GM23248 (cell line): ENCODE data around the gene FADD. TPM values are rescaled to one million over a fixed set of nuclear protein-coding genes. Genes with fewer than 3 reads are reported as not detected.

Source experiments
- DNase-seq: peaks from one replicate; pipeline ENCODE4 v3.0.0-alpha.2; 2015
- H2AFZ ChIP-seq: fragments of 200-600 bp; sonication (generic); 2 replicates; pipeline ENCODE4 v1.6.1; 2016; ENCODE audit warnings: antibody characterized with exemption
- H3F3A ChIP-seq: fragments of 200-600 bp; sonication (generic); 2 replicates; pipeline ENCODE4 v1.6.1; 2016; ENCODE audit warnings: mild to moderate bottlenecking, antibody characterized with exemption, mixed run types; ENCODE audit not compliant: insufficient read depth
- H3K27ac ChIP-seq: fragments of 200-600 bp; sonication (generic); 2 replicates; pipeline ENCODE4 v1.5.1; 2016; ENCODE audit warnings: mild to moderate bottlenecking
- H3K27me3 ChIP-seq: fragments of 200-600 bp; sonication (generic); replicated peaks from 2 replicates; pipeline ENCODE4 v1.6.1; 2016; ENCODE audit warnings: mild to moderate bottlenecking; ENCODE audit not compliant: insufficient read depth
- H3K36me3 ChIP-seq: fragments of 200-600 bp; sonication (generic); 2 replicates; pipeline ENCODE4 v1.6.1; 2016; ENCODE audit warnings: low read depth, mild to moderate bottlenecking
- H3K4me1 ChIP-seq: fragments of 200-600 bp; sonication (generic); 2 replicates; pipeline ENCODE4 v1.6.1; 2016; ENCODE audit warnings: mild to moderate bottlenecking; ENCODE audit not compliant: insufficient read depth
- H3K4me2 ChIP-seq: fragments of 200-600 bp; sonication (generic); one replicate; pipeline ENCODE4 v1.6.1; 2016; ENCODE audit warnings: mild to moderate bottlenecking; ENCODE audit not compliant: unreplicated experiment
- H3K4me3 ChIP-seq: fragments of 200-600 bp; sonication (generic); 2 replicates; pipeline ENCODE4 v1.5.1; 2016; ENCODE audit warnings: mild to moderate bottlenecking
- H3K79me2 ChIP-seq: fragments of 200-600 bp; sonication (generic); 2 replicates; pipeline ENCODE4 v1.6.1; 2016; ENCODE audit warnings: mild to moderate bottlenecking; ENCODE audit not compliant: insufficient read depth
- H3K9ac ChIP-seq: fragments of 200-600 bp; sonication (generic); 2 replicates; pipeline ENCODE4 v1.6.1; 2016; ENCODE audit warnings: mild to moderate bottlenecking
- H3K9me2 ChIP-seq: fragments of 200-600 bp; sonication (generic); 2 replicates; pipeline ENCODE4 v1.6.1; 2016; ENCODE audit warnings: mixed run types, mild to moderate bottlenecking, moderate library complexity; ENCODE audit not compliant: insufficient read depth
- H3K9me3 ChIP-seq: fragments of 200-600 bp; sonication (generic); one replicate; pipeline ENCODE4 v1.6.1; 2017; ENCODE audit warnings: low read depth
- H4K20me1 ChIP-seq: fragments of 200-600 bp; sonication (generic); 2 replicates; pipeline ENCODE4 v1.6.0; 2016; ENCODE audit not compliant: insufficient read depth
- EZH2 ChIP-seq: fragments of 200-600 bp; sonication (generic); IDR thresholded peaks from 2 replicates; pipeline ENCODE4 v1.6.1; 2018; ENCODE audit warnings: antibody characterized with exemption, mild to moderate bottlenecking; ENCODE audit not compliant: insufficient read depth, poor library complexity, severe bottlenecking
- EZH2phosphoT487 ChIP-seq: fragments of 200-600 bp; sonication (generic); IDR thresholded peaks from 2 replicates; pipeline ENCODE4 v1.6.1; 2018; ENCODE audit warnings: antibody characterized with exemption, moderate library complexity, mild to moderate bottlenecking, low read depth; ENCODE audit not compliant: insufficient read depth
- WGBS, 2 experiments: methylation state at CpG; one replicate each; pipeline ENCODE4 v1.1.6; 2015 to 2017; ENCODE audit warnings: low lambda C conversion rate in 2 of 2, low coverage in 1 of 2; ENCODE audit errors: missing lambda C conversion rate in 2 of 2; 5-methylcytosine and 5-hydroxymethylcytosine counted together
- in situ Hi-C: fragments of 300-500 bp; cut with MboI; formaldehyde crosslinking; loops from 2 replicates; pipeline ENCODE4 v1.15.0; 2020
- polyA plus RNA-seq: library from polyadenylated mRNA; unstranded; fragments of >200 nt; fragmentation: Nextera tagmentation; extraction: Ambion mirVana; gene quantifications from 2 replicates; pipeline ENCODE4 v1.2.1, GENCODE V29; 2016
- total RNA-seq: library from RNA; depleted of rRNA; stranded (reverse); fragments of >200 nt; shearing (Covaris generic); gene quantifications from 2 replicates; pipeline ENCODE4 v1.2.3, GENCODE V29; 2014

FADD gene
- total and polyA plus RNA-seq, 2 experiments from 2014 or later, result 32.0 to 38.3 TPM

DNA sequence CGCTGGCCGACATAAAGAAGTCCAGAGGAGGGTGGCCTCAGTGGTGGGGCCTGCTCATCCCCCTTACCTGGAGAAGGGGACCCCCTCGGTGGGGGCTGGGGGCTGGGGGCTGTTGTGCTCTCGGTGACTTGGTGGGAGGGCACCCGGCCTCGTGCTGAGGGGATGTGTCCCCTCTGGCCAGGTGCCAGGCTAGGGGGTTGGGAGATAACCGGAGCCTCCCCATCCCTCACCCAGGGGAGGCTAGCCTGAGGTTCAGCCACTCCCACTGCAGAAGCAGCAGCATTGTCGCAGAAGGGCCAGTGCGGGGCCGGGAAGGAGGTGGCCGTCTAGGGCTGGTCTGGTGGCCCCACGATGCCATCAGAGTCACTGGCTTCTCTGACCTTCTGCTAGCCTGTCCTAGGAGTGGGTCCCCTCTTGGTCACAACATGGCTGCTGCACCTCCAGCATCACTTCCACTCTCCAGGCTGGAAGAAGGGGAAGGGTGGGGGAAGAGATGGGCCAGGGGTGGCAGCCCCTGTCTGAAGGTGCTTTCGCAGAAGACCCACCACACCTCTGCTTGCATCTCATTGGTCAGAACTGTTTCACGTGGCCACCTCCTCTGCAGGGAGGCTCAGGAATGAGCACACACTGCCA is 44.2 kb upstream of the FADD start:
- no peak for DNase-seq
- peaks cover 12% of the 10 kb centered on the region for H3K27me3 ChIP-seq
- WGBS, 2 experiments, result 84 to 88% methylated on average over 11 to 14 of the region's 14 CpGs
- no peak overlapping the region for H3K4me3 ChIP-seq
- no peaks in the 10 kb centered on the region for H3K79me2 ChIP-seq
- H2AFZ ChIP-seq, result no peak overlapping the region
- H3K9ac ChIP-seq, result no peak overlapping the region
- in situ Hi-C loops, result no loop called here
- H3K4me1 ChIP-seq, result peaks cover 10% of the 10 kb centered on the region
- H3K9me3 ChIP-seq, result no peaks in the 10 kb centered on the region
- H3F3A ChIP-seq, result 0 out of 2 replicates have a peak, but pooled peaks cover 4% of the 10 kb centered on the region
- no peaks in the 10 kb centered on the region for H3K9me2 ChIP-seq
- H3K27ac ChIP-seq, result no peak overlapping the region
- no peaks in the 10 kb centered on the region for H4K20me1 ChIP-seq
- no peak overlapping the region for H3K4me2 ChIP-seq
- H3K36me3 ChIP-seq, result no peaks in the 10 kb centered on the region
- TF ChIP-seq EZH2, result no peak
- TF ChIP-seq EZH2phosphoT487, result no peak

GRCh38 chr11:70159627-70160570 is 43.2 kb upstream of the FADD start:
- 29 to 39% methylated on average over 18 to 24 of the region's 24 CpGs for WGBS, 2 experiments
- no peaks in the 10 kb centered on the region for H3K79me2 ChIP-seq

DNA sequence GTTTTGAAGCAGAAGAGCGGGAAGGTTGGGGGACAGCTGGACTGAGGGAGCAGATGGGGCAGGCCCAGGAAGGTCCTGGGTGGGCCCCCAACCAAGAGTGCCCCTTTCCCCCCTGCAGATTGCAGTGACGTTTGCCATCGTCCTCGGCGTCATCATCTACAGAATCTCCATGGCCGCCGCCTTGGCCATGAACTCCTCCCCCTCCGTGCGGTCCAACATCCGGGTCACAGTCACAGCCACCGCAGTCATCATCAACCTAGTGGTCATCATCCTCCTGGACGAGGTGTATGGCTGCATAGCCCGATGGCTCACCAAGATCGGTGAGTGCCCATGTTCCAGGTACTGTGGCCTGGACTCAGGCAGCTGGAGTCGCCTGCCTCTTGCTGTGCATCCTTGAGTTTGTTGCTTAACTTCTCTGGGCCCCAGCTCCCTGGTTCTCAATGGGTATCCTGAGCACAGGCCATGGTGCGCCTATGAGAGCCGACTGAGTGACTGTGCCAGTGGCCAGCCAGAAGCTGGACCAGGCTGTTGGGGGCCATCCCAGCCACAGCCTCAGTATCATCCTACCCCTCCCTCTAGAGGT is 42.0 kb upstream of the FADD start:
- Histone ChIP-seq H3K4me3 (no peak overlapping the region), H2AFZ (no peak overlapping the region), H3K27me3 (peaks cover 18% of the 10 kb centered on the region), H3K9me2 (no peaks in the 10 kb centered on the region), H3K4me2 (no peak overlapping the region), H3K79me2 (no peaks in the 10 kb centered on the region), H3K36me3 (no peaks in the 10 kb centered on the region), H3K9me3 (no peaks in the 10 kb centered on the region), H3K27ac (no peak overlapping the region), H3K9ac (no peak overlapping the region), H3K4me1 (peaks cover 10% of the 10 kb centered on the region), H3F3A (0 out of 2 replicates have a peak, but pooled peaks cover 4% of the 10 kb centered on the region), H4K20me1 (no peaks in the 10 kb centered on the region)
- DNase-seq, result no peak
- TF ChIP-seq EZH2phosphoT487 (no peak), EZH2 (no peak)
- in situ Hi-C loops, result no loop called here
- 77 to 80% methylated on average over 17 of the region's 17 CpGs for WGBS, 2 experiments

More at GRCh38 chr11:70159627-70160570, 43.2 kb upstream of the FADD start:
- no peaks in the 10 kb centered on the region for H3K9me2 ChIP-seq
- H3F3A ChIP-seq, result 0 out of 2 replicates have a peak, but pooled peaks cover 4% of the 10 kb centered on the region
- DNase-seq, result peak; percentile 91
- TF ChIP-seq EZH2phosphoT487, result no peak
- H4K20me1 ChIP-seq, result no peaks in the 10 kb centered on the region
- peak overlapping the region; percentile 37; the same call in 1 of the 2 replicates for H3K9ac ChIP-seq
- H2AFZ ChIP-seq, result no peak overlapping the region
- in situ Hi-C loops, result no loop called here
- peaks cover 18% of the 10 kb centered on the region for H3K27me3 ChIP-seq
- H3K27ac ChIP-seq, result no peak overlapping the region
- H3K4me3 ChIP-seq, result no peak overlapping the region
- no peaks in the 10 kb centered on the region for H3K9me3 ChIP-seq
- peak overlapping the region; percentile 54 for H3K4me2 ChIP-seq
- H3K4me1 ChIP-seq, result peaks cover 10% of the 10 kb centered on the region
- no peaks in the 10 kb centered on the region for H3K36me3 ChIP-seq

- no peaks in the 10 kb centered on the region for H3K79me2 ChIP-seq
- 0 out of 2 replicates have a peak, but pooled peaks cover 4% of the 10 kb centered on the region for H3F3A ChIP-seq
- no peaks in the 10 kb centered on the region for H3K9me2 ChIP-seq
- no peak overlapping the region for H2AFZ ChIP-seq
- no peaks in the 10 kb centered on the region for H4K20me1 ChIP-seq
- H3K4me2 ChIP-seq, result no peak overlapping the region
- peaks cover 6% of the 10 kb centered on the region for H3K4me1 ChIP-seq
- H3K36me3 ChIP-seq, result no peaks in the 10 kb centered on the region
- TF ChIP-seq EZH2phosphoT487 (no peak), EZH2 (no peak)
- peaks cover 35% of the 10 kb centered on the region for H3K27me3 ChIP-seq
- H3K9me3 ChIP-seq, result no peaks in the 10 kb centered on the region
- in situ Hi-C loops, result no loop called here
- WGBS, 2 experiments, result 60 to 69% methylated on average over 7 to 10 of the region's 10 CpGs
- no peak overlapping the region for H3K27ac ChIP-seq
- DNase-seq, result no peak
- H3K9ac ChIP-seq, result no peak overlapping the region
- H3K4me3 ChIP-seq, result no peak overlapping the region
These were observed 38.4 kb upstream of the FADD start for GRCh38 chr11:70164705-70165104.
